Subcutaneous adipose tissue (tissue), 4 donors: Measurements from ENCODE around the gene EPB41L2. TPM values are rescaled to one million over a fixed set of nuclear protein-coding genes. Genes with fewer than 3 reads are reported as not detected.

Experiments
- CTCF ChIP-seq: fragments of 450-650 bp; IDR thresholded peaks from one replicate; pipeline ENCODE4 v1.5.1; 2016; ENCODE audit warnings: low read depth, mild to moderate bottlenecking, control low read depth, antibody characterized with exemption, moderate library complexity
- total RNA-seq, 4 donors: library from RNA; depleted of rRNA; stranded (reverse); fragments of >200 nt; gene quantifications; one replicate each; pipeline ENCODE4 v1.1.0, GENCODE V29; 2016

EPB41L2 gene
- total RNA-seq, 4 donors from 2014 or later = 124 to 189 (median 160) TPM

- no peak for TF ChIP-seq CTCF
Observed at GRCh38 chr6:130903007-130903406, 160.0 kb downstream of the EPB41L2 start.

GRCh38 chr6:130900913-130901312 lies 162.1 kb downstream of the EPB41L2 start:
- TF ChIP-seq CTCF = no peak

- TF ChIP-seq CTCF = no peak
Observed at GRCh38 chr6:130896249-130896648, 166.8 kb downstream of the EPB41L2 start.

GRCh38 chr6:130895516-130895915 lies 167.5 kb downstream of the EPB41L2 start:
- no peak for TF ChIP-seq CTCF

GRCh38 chr6:130893766-130894165 lies 169.3 kb downstream of the EPB41L2 start:
- TF ChIP-seq CTCF = no peak

GRCh38 chr6:130893277-130893676 lies 169.8 kb downstream of the EPB41L2 start:
- TF ChIP-seq CTCF = no peak

- TF ChIP-seq CTCF = no peak
Observed at GRCh38 chr6:130890521-130890971, 172.5 kb downstream of the EPB41L2 start.
